Stomach (tissue), 9 donors: ENCODE results near the gene LRCH1. TPM values are rescaled to one million over a fixed set of nuclear protein-coding genes. Genes with fewer than 3 reads are reported as not detected.
A peak's percentile ranks its signal among the peaks of the same experiment; 100 is the strongest.

Experiments
- DNase-seq, 2 donors: peaks; one replicate each; pipeline versions ENCODE4 v3.0.0 to v3.0.0-alpha.2; 2013 to 2019
- H3K27ac ChIP-seq, 5 donors: fragments of 200-600 bp in 4 of 5; sonication (generic) in 4 of 5; one replicate each; pipeline ENCODE4 v1.5.1; 2013 to 2019; ENCODE audit warnings: mild to moderate bottlenecking in 1 of 5, moderate library complexity in 1 of 5
- H3K27me3 ChIP-seq, 3 donors: fragments of 200-600 bp; sonication (generic); one replicate each; pipeline ENCODE4 v1.5.1; 2017 to 2019; ENCODE audit warnings: mixed run types in 1 of 3
- H3K36me3 ChIP-seq, 4 donors: fragments of 200-600 bp; sonication (generic); 1 replicate in 3 of 4; 2 replicates in 1 of 4; pipeline ENCODE4 v1.5.1; 2016 to 2019
- H3K4me1 ChIP-seq, 4 donors: fragments of 200-600 bp; sonication (generic); one replicate each; pipeline ENCODE4 v1.5.1; 2016 to 2019
- H3K4me3 ChIP-seq, 4 donors: fragments of 200-600 bp; sonication (generic) in 3 of 4; one replicate each; pipeline ENCODE4 v1.5.1; 2016 to 2019; ENCODE audit warnings: mild to moderate bottlenecking in 1 of 4
- H3K9me3 ChIP-seq, 4 donors: fragments of 200-600 bp; sonication (generic); one replicate each; pipeline ENCODE4 v1.5.1; 2016 to 2019
- EP300 ChIP-seq: sonication (generic); formaldehyde crosslinking; IDR thresholded peaks from one replicate; pipeline ENCODE4 v1.6.1; 2017; ENCODE audit warnings: antibody characterized with exemption
- POLR2A ChIP-seq, 4 donors: fragments of 450-650 bp; IDR thresholded peaks; one replicate each; pipeline ENCODE4 v1.6.1; 2016; ENCODE audit warnings: antibody characterized with exemption in 4 of 4, control low read depth in 2 of 4, mild to moderate bottlenecking in 1 of 4, moderate library complexity in 1 of 4
- POLR2AphosphoS5 ChIP-seq, 3 donors: sonication (generic); formaldehyde crosslinking; IDR thresholded peaks; one replicate each; pipeline ENCODE4 v1.6.1; 2016; ENCODE audit warnings: antibody characterized with exemption in 3 of 3
- WGBS, 5 donors: extraction: QIAGEN DNeasy Blood & Tissue Kit in 3 of 5; methylation state at CpG; one replicate each; pipeline versions ENCODE4 v1.1.5 to v1.1.7; 2013 to 2018; 5-methylcytosine and 5-hydroxymethylcytosine counted together
- intact Hi-C: fragments of 100-400 bp; cut with DNase I; formaldehyde crosslinking; loops from one replicate; pipeline ENCODE4 v1.15.1; 2023; ENCODE audit warnings: low total_unique reads
- polyA plus RNA-seq, 3 donors: library from polyadenylated mRNA; stranded (reverse); fragments of 200-250 nt; gene quantifications; one replicate each; pipeline ENCODE4 v1.2.3, GENCODE V29; 2013
- total RNA-seq, 5 donors: library from RNA; depleted of rRNA; stranded (reverse); fragments of >200 nt; gene quantifications; one replicate each; pipeline versions ENCODE4 v1.1.0 to v1.2.3, GENCODE V29; 2014 to 2016
- TF ChIP-seq, protein P1 (sequence below), 7 experiments: fragments of 450-650 bp in 4 of 7; fragments of 200-600 bp in 3 of 7; sonication (generic) in 3 of 7; IDR thresholded peaks; one replicate each; pipeline ENCODE4 v1.5.1; 2016 to 2019; ENCODE audit warnings: antibody characterized with exemption in 7 of 7, control low read depth in 2 of 7, mild to moderate bottlenecking in 1 of 7
- donor health status: healthy with polysubstance abuse.
- donor health status: Bipolar disorder and iron deficiency.
- donor health status: healthy.

LRCH1 gene
- total and polyA plus RNA-seq, 8 donors, result 5.4 to 70.6 (median 19.4) TPM

DNA sequence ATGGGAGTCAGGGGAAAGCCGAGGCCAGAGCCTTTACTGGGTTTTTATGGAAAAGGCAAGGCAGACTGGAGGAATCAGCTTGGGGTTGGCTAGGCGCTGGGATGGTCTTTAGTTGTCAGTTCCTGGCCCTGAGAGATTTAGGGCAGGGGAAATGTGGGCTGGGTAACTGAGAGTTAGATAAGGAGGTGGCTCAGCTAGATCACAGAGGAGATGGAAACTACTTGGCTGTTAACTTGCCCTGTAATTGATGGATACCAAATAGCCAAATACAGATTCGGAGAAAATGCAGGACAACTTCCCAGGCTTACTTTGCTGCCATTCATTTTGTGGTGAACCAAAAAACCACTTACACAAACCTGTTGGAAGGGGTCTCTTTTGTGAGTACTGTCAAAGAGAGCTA is 54.0 kb downstream of the LRCH1 start:
- Histone ChIP-seq H3K27ac (peak overlapping the region; percentile 41 to 74 (median 68)), H3K4me1 (peaks cover 65 to 85% (median 75%) of the 10 kb centered on the region in 4 donors), H3K36me3 (no peaks in the 10 kb centered on the region), H3K27me3 (no peaks in the 10 kb centered on the region), H3K9me3 (no peaks in the 10 kb centered on the region), H3K4me3 (no peak overlapping the region)
- TF ChIP-seq POLR2A (IDR thresholded peaks at IDR 0.05) (no peak), POLR2AphosphoS5 (IDR thresholded peaks at IDR 0.05) (no peak), EP300 (no peak)
- TF ChIP-seq, protein P1, sequence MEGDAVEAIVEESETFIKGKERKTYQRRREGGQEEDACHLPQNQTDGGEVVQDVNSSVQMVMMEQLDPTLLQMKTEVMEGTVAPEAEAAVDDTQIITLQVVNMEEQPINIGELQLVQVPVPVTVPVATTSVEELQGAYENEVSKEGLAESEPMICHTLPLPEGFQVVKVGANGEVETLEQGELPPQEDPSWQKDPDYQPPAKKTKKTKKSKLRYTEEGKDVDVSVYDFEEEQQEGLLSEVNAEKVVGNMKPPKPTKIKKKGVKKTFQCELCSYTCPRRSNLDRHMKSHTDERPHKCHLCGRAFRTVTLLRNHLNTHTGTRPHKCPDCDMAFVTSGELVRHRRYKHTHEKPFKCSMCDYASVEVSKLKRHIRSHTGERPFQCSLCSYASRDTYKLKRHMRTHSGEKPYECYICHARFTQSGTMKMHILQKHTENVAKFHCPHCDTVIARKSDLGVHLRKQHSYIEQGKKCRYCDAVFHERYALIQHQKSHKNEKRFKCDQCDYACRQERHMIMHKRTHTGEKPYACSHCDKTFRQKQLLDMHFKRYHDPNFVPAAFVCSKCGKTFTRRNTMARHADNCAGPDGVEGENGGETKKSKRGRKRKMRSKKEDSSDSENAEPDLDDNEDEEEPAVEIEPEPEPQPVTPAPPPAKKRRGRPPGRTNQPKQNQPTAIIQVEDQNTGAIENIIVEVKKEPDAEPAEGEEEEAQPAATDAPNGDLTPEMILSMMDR (IDR thresholded peaks at IDR 0.05), result no peak
- 67 to 80% (median 75%) methylated on average over 3 of the region's 3 CpGs for WGBS, 5 donors
- no peak for DNase-seq
- intact Hi-C loops, result loop anchor here (10.0 kb wide), 1 partner anchor 52 kb away; the partner anchor contains the start of gene LRCH1

DNA sequence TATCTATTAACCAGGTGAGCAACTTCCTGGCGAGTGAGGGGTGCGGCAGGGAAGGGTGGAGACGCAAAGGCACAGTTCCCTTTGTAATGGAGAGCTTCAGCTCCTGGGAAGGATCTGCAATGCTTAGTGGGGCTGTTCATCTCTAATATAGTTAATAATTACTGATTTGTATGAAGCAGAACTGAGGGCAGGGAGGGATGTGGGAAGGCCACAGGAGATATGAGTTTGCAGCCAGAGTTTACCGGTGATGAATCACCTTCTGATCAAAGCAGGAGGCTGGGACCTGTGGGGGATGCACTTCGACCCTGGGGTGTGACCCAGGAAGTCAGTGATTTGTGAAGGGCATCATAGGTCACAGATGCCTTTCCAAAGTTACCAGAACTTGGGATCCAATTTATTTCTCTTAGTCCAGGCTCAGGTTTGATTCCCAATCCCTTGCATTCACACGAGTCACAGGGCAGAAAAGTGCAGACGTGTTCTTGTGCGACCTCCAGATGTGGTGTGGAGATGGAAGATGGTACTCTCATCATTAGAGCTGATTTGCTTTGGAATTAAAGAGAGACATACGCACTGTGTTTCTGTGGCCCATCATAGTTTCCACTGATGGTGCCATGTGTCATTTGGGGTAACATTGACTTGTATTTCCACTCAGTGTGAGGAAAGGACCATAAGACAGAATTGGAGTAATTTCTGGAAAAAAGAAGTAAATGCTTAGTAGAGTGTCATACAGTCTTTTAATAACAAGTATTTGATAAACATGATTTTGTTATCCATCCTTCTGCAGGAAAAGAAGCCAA is 55.0 kb downstream of the LRCH1 start:
- WGBS, 5 donors, result 53 to 64% (median 54%) methylated on average over 9 of the region's 9 CpGs
- Histone ChIP-seq H3K4me3 (no peak overlapping the region), H3K4me1 (peaks cover 56 to 85% (median 69%) of the 10 kb centered on the region in 4 donors), H3K9me3 (no peaks in the 10 kb centered on the region), H3K27ac (peak overlapping the region in 4 of 5 donors; percentile 7 to 74 (median 70)), H3K36me3 (no peaks in the 10 kb centered on the region), H3K27me3 (no peaks in the 10 kb centered on the region)
- TF ChIP-seq, protein P1 (IDR thresholded peaks at IDR 0.05), result no peak
- TF ChIP-seq POLR2A (IDR thresholded peaks at IDR 0.05) (no peak), EP300 (no peak), POLR2AphosphoS5 (IDR thresholded peaks at IDR 0.05) (peak in 1 of 3 donors; percentile 46)
- DNase-seq, result peak in 1 of 2 donors; percentile 60
- intact Hi-C loops, result loop anchor here (10.0 kb wide), 1 partner anchor 53 kb away; the partner anchor contains the start of gene LRCH1

DNA sequence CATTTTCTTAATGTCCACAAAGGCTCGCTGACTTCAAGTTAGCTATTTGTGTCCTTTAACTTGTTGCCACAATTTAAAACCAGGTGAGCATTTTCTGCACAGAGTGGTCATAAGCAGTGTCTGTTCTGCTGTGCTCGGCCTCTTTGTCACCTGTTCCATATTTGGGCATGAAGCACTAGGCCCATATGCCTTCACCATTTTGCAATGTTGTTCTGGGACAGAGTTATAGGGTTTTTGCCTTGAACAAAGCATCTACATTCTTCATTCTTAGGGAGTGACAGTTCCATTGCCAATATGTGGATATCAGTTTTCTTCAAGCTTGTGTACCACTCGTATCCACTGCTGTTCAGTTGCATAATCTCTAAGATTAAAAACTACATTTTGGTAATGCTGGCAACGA is 56.1 kb downstream of the LRCH1 start:
- Histone ChIP-seq H3K27ac (peak overlapping the region in 3 of 5 donors; percentile 29 to 53 (median 41)), H3K9me3 (no peaks in the 10 kb centered on the region), H3K4me3 (no peak overlapping the region), H3K4me1 (peaks cover 45 to 82% (median 65%) of the 10 kb centered on the region in 4 donors), H3K27me3 (no peaks in the 10 kb centered on the region), H3K36me3 (no peaks in the 10 kb centered on the region)
- TF ChIP-seq, protein P1 (IDR thresholded peaks at IDR 0.05), result no peak
- TF ChIP-seq EP300, result no peak
- TF ChIP-seq POLR2AphosphoS5 (IDR thresholded peaks at IDR 0.05), result no peak
- TF ChIP-seq POLR2A (IDR thresholded peaks at IDR 0.05), result no peak
- 45 to 66% (median 48%) methylated on average over 4 of the region's 4 CpGs for WGBS, 5 donors
- no peak for DNase-seq
- intact Hi-C loops, result loop anchor here (10.0 kb wide), 1 partner anchor 54 kb away; the partner anchor contains the start of gene LRCH1

- no peaks in the 10 kb centered on the region for H3K36me3 ChIP-seq
- TF ChIP-seq EP300 (no peak), POLR2A (IDR thresholded peaks at IDR 0.05) (no peak), POLR2AphosphoS5 (IDR thresholded peaks at IDR 0.05) (no peak)
- TF ChIP-seq, protein P1 (IDR thresholded peaks at IDR 0.05), result no peak
- no peaks in the 10 kb centered on the region for H3K27me3 ChIP-seq
- H3K9me3 ChIP-seq, result no peaks in the 10 kb centered on the region
- 84 to 93% (median 91%) methylated on average over 6 of the region's 6 CpGs for WGBS, 5 donors
- peaks cover 40 to 82% (median 64%) of the 10 kb centered on the region in 4 donors for H3K4me1 ChIP-seq
- H3K27ac ChIP-seq, result peak overlapping the region in 3 of 5 donors; percentile 30 to 53 (median 41)
- intact Hi-C loops, result loop anchor here (10.0 kb wide), 1 partner anchor 55 kb away; the partner anchor contains the start of gene LRCH1
- H3K4me3 ChIP-seq, result no peak overlapping the region
- no peak for DNase-seq
Measured at GRCh38 chr13:46609726-46610125, 56.8 kb downstream of the LRCH1 start.
